Thymus (tissue), 11 donors: ENCODE measurements around the gene TRIM38. TPM values are rescaled to one million over a fixed set of nuclear protein-coding genes. Genes with fewer than 3 reads are reported as not detected.

ENCODE experiments used
- DNase-seq, 9 donors: peaks; one replicate each; pipeline ENCODE4 v3.0.0-alpha.2; 2013; ENCODE audit warnings: low spot score in 9 of 9, low read depth in 6 of 9, missing footprints in 1 of 9
- H3K27ac ChIP-seq, 2 donors: one replicate each; pipeline ENCODE4 v1.5.1; 2013; ENCODE audit warnings: control low read depth in 1 of 2, low read depth in 1 of 2, low read length in 1 of 2, mild to moderate bottlenecking in 1 of 2, moderate library complexity in 1 of 2
- H3K27me3 ChIP-seq, 2 donors: one replicate each; pipeline ENCODE4 v1.5.1; 2013; ENCODE audit warnings: low read length in 1 of 2; ENCODE audit not compliant: control insufficient read depth in 2 of 2, insufficient read depth in 1 of 2
- H3K36me3 ChIP-seq, 2 donors: one replicate each; pipeline ENCODE4 v1.5.1; 2013; ENCODE audit warnings: low read length in 1 of 2, mild to moderate bottlenecking in 1 of 2, moderate library complexity in 1 of 2; ENCODE audit not compliant: control insufficient read depth in 2 of 2, insufficient read depth in 2 of 2
- H3K4me1 ChIP-seq, 2 donors: one replicate each; pipeline ENCODE4 v1.5.1; 2013; ENCODE audit warnings: low read length in 2 of 2; ENCODE audit not compliant: control insufficient read depth in 2 of 2, insufficient read depth in 2 of 2
- H3K4me3 ChIP-seq, 2 donors: one replicate each; pipeline ENCODE4 v1.5.1; 2013; ENCODE audit warnings: low read length in 2 of 2, control low read depth in 1 of 2, mild to moderate bottlenecking in 1 of 2
- H3K9me3 ChIP-seq, 2 donors: one replicate each; pipeline ENCODE4 v1.5.1; 2013; ENCODE audit warnings: low read length in 1 of 2, mild to moderate bottlenecking in 1 of 2; ENCODE audit not compliant: control insufficient read depth in 2 of 2, insufficient read depth in 1 of 2
- WGBS: extraction: QIAGEN DNeasy Blood & Tissue Kit; methylation state at CpG from one replicate; pipeline ENCODE4 v1.1.7; 2013; 5-methylcytosine and 5-hydroxymethylcytosine counted together
- polyA plus RNA-seq: library from polyadenylated mRNA; stranded (reverse); fragments of 200-250 nt; gene quantifications from one replicate; pipeline ENCODE4 v1.2.3, GENCODE V29; 2013
- total RNA-seq: library from RNA; stranded (reverse); fragments of 120-200 nt; gene quantifications from one replicate; pipeline ENCODE4 v1.2.4, GENCODE V29; 2013
- donor health status: healthy.

TRIM38 gene
- total and polyA plus RNA-seq, 2 donors, result 5.0 to 11.3 TPM

DNA sequence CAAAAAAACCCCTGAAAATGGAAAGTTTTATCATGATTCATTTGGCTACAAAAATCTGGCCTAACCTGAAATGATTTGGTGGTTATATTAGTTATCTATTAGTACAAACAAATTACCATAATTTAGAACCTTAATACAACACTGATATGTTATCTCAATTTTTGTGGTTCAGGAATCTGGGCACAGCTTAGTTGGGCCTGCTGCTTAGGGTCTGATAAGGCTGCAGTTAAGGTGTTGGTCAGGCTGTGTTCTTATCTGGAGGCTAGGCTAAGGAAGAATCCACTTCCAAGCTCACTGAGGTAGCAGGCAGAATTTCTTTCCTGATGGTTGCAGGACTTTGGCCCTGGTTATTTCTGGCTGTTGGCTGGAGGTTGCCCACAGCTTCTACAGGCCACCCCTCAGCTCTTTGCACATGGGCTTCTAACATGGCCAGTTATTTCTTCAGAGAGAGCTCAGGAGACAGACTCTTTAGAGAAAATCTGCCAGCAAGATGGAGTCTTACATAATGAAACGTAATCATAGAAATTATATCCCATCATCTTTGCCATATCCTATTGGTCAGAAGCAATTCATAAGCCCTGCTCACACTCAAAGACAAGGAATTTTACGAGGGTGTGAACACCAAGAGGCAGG is 11.4 kb downstream of the TRIM38 start:
- Histone ChIP-seq H3K27me3 (no peaks in the 10 kb centered on the region), H3K9me3 (no peaks in the 10 kb centered on the region), H3K36me3 (peaks cover 51 to 84% of the 10 kb centered on the region in 2 donors), H3K4me3 (no peak overlapping the region), H3K4me1 (no peaks in the 10 kb centered on the region), H3K27ac (no peak overlapping the region)
- DNase-seq, result no peak
- over 99% methylated on average over 2 of the region's 2 CpGs for WGBS

DNA sequence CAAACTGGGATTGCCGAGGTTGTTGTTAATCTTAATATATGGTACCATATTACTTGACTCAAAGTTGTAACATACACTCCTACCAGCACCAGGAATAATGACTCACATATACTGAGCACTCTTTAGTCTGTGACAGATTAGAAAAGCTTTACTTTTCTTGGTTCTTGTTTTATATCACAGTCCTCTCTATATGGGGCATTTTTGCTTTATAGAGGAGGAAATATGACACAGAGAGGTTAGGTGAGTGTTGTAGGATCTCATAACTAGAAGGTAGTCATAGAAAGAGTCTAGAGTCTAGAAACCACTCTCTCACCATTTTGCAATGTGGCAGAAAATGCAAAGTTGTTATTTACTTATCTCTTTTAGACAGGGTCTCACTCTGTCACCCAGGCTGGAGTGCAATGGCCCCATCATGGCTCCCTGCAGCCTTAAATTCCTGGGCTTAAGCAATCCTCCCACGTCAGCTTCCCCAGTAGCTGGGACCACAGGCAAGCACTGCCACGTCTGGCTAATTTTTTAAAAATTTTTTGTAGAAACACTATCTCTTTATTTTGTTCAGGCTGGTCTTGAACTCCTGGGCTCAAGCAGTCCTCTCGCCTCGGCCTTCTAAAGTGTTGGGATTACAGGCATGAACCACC is 13.4 kb downstream of the TRIM38 start:
- Histone ChIP-seq H3K27ac (no peak overlapping the region), H3K36me3 (peaks cover 44 to 68% of the 10 kb centered on the region in 2 donors), H3K4me1 (no peaks in the 10 kb centered on the region), H3K27me3 (no peaks in the 10 kb centered on the region), H3K9me3 (no peaks in the 10 kb centered on the region), H3K4me3 (no peak overlapping the region)
- WGBS, result 98% methylated on average over 5 of the region's 5 CpGs
- DNase-seq, result no peak

- WGBS, result 100% methylated on average over 2 of the region's 2 CpGs
- peaks cover 38 to 64% of the 10 kb centered on the region in 2 donors for H3K36me3 ChIP-seq
Observed at GRCh38 chr6:25980935-25981334, 18.3 kb downstream of the TRIM38 start.

GRCh38 chr6:25981568-25982263 is 19.1 kb downstream of the TRIM38 start:
- H3K4me1 ChIP-seq, result no peaks in the 10 kb centered on the region
- WGBS, result 98% methylated on average over 5 of the region's 5 CpGs
- H3K4me3 ChIP-seq, result no peak overlapping the region
- H3K9me3 ChIP-seq, result no peaks in the 10 kb centered on the region
- no peak overlapping the region for H3K27ac ChIP-seq
- no peak for DNase-seq
- peaks cover 33 to 56% of the 10 kb centered on the region in 2 donors for H3K36me3 ChIP-seq
- H3K27me3 ChIP-seq, result no peaks in the 10 kb centered on the region

More at GRCh38 chr6:25980935-25981334, 18.3 kb downstream of the TRIM38 start:
- Histone ChIP-seq H3K9me3 (no peaks in the 10 kb centered on the region), H3K4me1 (no peaks in the 10 kb centered on the region), H3K4me3 (no peak overlapping the region), H3K27ac (no peak overlapping the region), H3K27me3 (no peaks in the 10 kb centered on the region)
- no peak for DNase-seq

DNA sequence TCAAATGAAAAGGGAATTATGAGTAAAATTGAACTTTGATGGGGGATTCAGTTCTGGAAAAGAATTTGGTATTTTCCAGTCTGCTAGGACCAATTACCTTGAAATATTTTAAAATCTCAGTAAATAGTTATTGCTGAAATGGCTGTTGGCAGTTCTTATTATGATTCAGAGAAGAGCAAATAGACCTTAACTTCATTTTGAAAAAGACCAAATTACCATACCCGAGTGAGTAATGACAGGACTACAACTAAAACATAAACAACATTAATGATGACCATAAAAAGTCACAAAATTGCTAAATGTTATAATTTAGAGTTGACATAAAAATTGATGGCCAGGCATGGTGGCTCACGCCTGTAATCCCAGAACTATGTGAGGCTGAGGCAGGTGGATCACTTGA is 21.7 kb downstream of the TRIM38 start:
- over 99% methylated on average over 2 of the region's 2 CpGs for WGBS
- Histone ChIP-seq H3K36me3 (peaks cover 36 to 46% of the 10 kb centered on the region in 2 donors), H3K27me3 (no peaks in the 10 kb centered on the region), H3K9me3 (no peaks in the 10 kb centered on the region), H3K4me1 (no peaks in the 10 kb centered on the region), H3K27ac (no peak overlapping the region), H3K4me3 (no peak overlapping the region)
- DNase-seq, result no peak

DNA sequence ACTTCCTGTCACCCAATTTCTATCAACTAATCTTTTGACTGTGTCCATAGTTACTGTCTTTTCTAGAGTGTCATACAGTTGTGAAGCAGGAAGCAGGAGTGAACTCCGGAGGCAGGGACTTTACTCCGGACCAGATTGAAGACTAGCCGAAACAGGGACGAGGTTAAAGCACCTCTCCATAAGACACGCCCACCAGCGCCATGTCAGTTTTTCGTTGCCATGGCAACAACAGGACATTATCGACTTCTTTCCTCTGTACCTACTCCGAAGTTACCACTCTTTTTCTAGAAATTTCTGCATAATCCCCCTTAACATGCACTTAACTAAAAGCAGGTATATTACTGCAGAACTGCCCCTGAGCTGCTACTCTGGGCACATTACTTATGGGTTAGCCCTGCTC is 25.2 kb downstream of the TRIM38 start:
- Histone ChIP-seq H3K4me1 (peaks cover 0 to 6% of the 10 kb centered on the region in 2 donors), H3K27ac (no peak overlapping the region), H3K9me3 (no peaks in the 10 kb centered on the region), H3K4me3 (no peak overlapping the region), H3K36me3 (peaks cover 26 to 27% of the 10 kb centered on the region in 2 donors), H3K27me3 (peaks cover 0 to 3% of the 10 kb centered on the region in 2 donors)
- no peak for DNase-seq
- 97% methylated on average over 9 of the region's 9 CpGs for WGBS

DNA sequence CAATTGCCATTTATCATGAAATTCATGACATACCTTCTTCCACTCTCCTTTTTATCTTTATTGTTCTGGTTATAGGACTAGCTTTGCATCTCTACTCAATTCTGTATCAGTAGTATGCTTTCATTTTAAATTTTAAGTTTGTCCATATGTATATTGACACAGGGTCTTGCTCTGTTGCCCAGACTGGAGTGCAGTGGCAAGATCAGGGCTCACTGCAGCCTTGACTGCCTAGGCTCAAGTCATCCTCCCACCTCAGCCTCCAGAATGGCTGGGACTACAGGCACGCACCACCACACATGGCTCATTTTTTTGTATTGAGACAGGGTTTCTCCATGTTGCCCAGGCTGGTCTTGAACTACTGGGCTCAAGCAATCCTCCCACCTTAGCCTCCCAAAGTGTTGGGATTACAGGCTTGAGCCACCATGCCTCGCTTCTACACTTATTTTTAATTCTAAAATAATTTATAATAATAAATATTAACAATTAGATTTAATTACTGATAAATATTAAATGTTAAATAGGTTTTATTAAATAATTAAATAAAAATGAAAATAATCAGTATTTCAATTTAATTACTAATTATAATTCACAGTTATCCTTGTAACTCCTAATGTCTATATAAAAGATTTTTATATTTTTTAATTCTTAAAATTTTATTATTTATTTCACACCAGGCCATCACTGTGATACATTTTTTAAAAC is 27.7 kb downstream of the TRIM38 start:
- H3K27ac ChIP-seq, result no peak overlapping the region
- 98% methylated on average over 2 of the region's 2 CpGs for WGBS
- DNase-seq, result no peak

GRCh38 chr6:25991785-25992412 is 29.3 kb downstream of the TRIM38 start:
- peaks cover 0 to 3% of the 10 kb centered on the region in 2 donors for H3K27me3 ChIP-seq
- 2% methylated on average over 30 of the region's 30 CpGs for WGBS
- DNase-seq, result peak in 8 of 9 donors; percentile 21 to 51 (median 34)
- H3K9me3 ChIP-seq, result no peaks in the 10 kb centered on the region
- H3K4me3 ChIP-seq, result peak overlapping the region; percentile 56 to 57
- peaks cover 0 to 9% of the 10 kb centered on the region in 2 donors for H3K4me1 ChIP-seq
- peaks cover 0 to 8% of the 10 kb centered on the region in 2 donors for H3K36me3 ChIP-seq
- H3K27ac ChIP-seq, result peak overlapping the region; percentile 34 to 87

More for the DNA sequence above, 27.7 kb downstream of the TRIM38 start:
- Histone ChIP-seq H3K9me3 (no peaks in the 10 kb centered on the region), H3K4me1 (peaks cover 0 to 9% of the 10 kb centered on the region in 2 donors), H3K36me3 (peaks cover 3 to 12% of the 10 kb centered on the region in 2 donors), H3K27me3 (peaks cover 0 to 3% of the 10 kb centered on the region in 2 donors), H3K4me3 (no peak overlapping the region)
